K562 (cell line): ENCODE data around the gene LAPTM5. TPM values are rescaled to one million over a fixed set of nuclear protein-coding genes. Genes with fewer than 3 reads are reported as not detected.

ENCODE experiments used
- BRD9 ChIP-seq: fragments of 450-650 bp; IDR thresholded peaks from 2 replicates; pipeline ENCODE4 v1.6.1; 2018; ENCODE audit warnings: low read depth; ENCODE audit not compliant: partially characterized antibody
- HEY1 ChIP-seq: fragments of 250-450 bp; sonication (Bioruptor Pico); IDR thresholded peaks from 2 replicates; pipeline ENCODE4 v1.5.0; 2020; ENCODE audit warnings: mild to moderate bottlenecking, moderate library complexity, borderline replicate concordance
- HIVEP1 ChIP-seq: fragments of 250-450 bp; sonication (Bioruptor Pico); IDR thresholded peaks from 2 replicates; pipeline ENCODE4 v1.4.0; 2020; ENCODE audit warnings: mild to moderate bottlenecking
- HSF4 ChIP-seq: fragments of 250-450 bp; sonication (Bioruptor Pico); IDR thresholded peaks from 2 replicates; pipeline ENCODE4 v2.1.2; 2022; ENCODE audit warnings: mild to moderate bottlenecking, moderate library complexity, borderline replicate concordance
- KDM1A ChIP-seq, 2 experiments: fragments of 450-650 bp; IDR thresholded peaks; 2 replicates each; pipeline ENCODE4 v1.6.1; 2016; ENCODE audit warnings: mild to moderate bottlenecking in 2 of 2
- MTA1 ChIP-seq: fragments of 450-650 bp; IDR thresholded peaks from 2 replicates; pipeline ENCODE4 v1.6.1; 2017; ENCODE audit warnings: borderline replicate concordance
- MTA3 ChIP-seq: fragments of 450-650 bp; formaldehyde crosslinking; IDR thresholded peaks from 2 replicates; pipeline ENCODE4 v1.6.1; 2017; ENCODE audit warnings: mild to moderate bottlenecking, borderline replicate concordance
- MYC ChIP-seq, 2 experiments: fragments of 250-450 bp in 1 of 2; sonication (Bioruptor Pico) in 1 of 2; IDR thresholded peaks; 2 replicates each; pipeline versions ENCODE4 v1.5.1 to v1.6.1; 2012 to 2021; ENCODE audit warnings: low read depth in 2 of 2, borderline replicate concordance in 1 of 2, improper control_type of control experiment in 1 of 2, low read length in 1 of 2, mild to moderate bottlenecking in 1 of 2, moderate library complexity in 1 of 2
- NRF1 ChIP-seq, 2 experiments: fragments of 450-650 bp; IDR thresholded peaks in 1 of 2; conservative IDR thresholded peaks in 1 of 2; 2 replicates each; pipeline ENCODE4 v1.6.1; 2014; ENCODE audit warnings: mild to moderate bottlenecking in 2 of 2
- PBX2 ChIP-seq, 2 experiments: IDR thresholded peaks in 1 of 2; conservative IDR thresholded peaks in 1 of 2; 2 replicates each; pipeline ENCODE4 v1.6.1; 2016; ENCODE audit warnings: low read depth in 2 of 2, mild to moderate bottlenecking in 1 of 2, missing compliant biosample characterization in 1 of 2, missing genetic modification characterization in 1 of 2, moderate library complexity in 1 of 2
- RFX1 ChIP-seq: fragments of 450-650 bp; IDR thresholded peaks from 2 replicates; pipeline ENCODE4 v1.6.1; 2016; ENCODE audit warnings: mild to moderate bottlenecking, moderate library complexity
- ZBTB17 ChIP-seq: fragments of 450-650 bp; formaldehyde crosslinking; IDR thresholded peaks from 2 replicates; pipeline ENCODE4 v1.4.0; 2020; ENCODE audit warnings: mild to moderate bottlenecking
- ZC3H11A ChIP-seq: IDR thresholded peaks from 2 replicates; pipeline ENCODE4 v1.6.1; 2012; ENCODE audit warnings: low read depth, low read length, improper control_type of control experiment
- ZFP30 ChIP-seq: fragments of 250-450 bp; sonication (Bioruptor Pico); IDR thresholded peaks from 2 replicates; pipeline ENCODE4 v1.8.0; 2022; ENCODE audit warnings: moderate library complexity, mild to moderate bottlenecking, inconsistent platforms, borderline replicate concordance
- ZMIZ1 ChIP-seq, 2 experiments: fragments of 150-350 bp in 1 of 2; IDR thresholded peaks; 2 replicates each; pipeline ENCODE4 v1.6.1; 2012 to 2016; ENCODE audit warnings: low read depth in 2 of 2, low read length in 2 of 2, mild to moderate bottlenecking in 1 of 2, moderate library complexity in 1 of 2
- ZNF507 ChIP-seq: conservative IDR thresholded peaks from 2 replicates; pipeline ENCODE4 v1.6.1; 2017; ENCODE audit warnings: missing genetic modification characterization, missing compliant biosample characterization
- ZNF75A ChIP-seq: fragments of 450-650 bp; formaldehyde crosslinking; IDR thresholded peaks from 2 replicates; pipeline ENCODE4 v1.4.0; 2020; ENCODE audit warnings: mild to moderate bottlenecking
- ZNF766 ChIP-seq: fragments of 200-800 bp; sonication (Bioruptor generic); conservative IDR thresholded peaks from 2 replicates; pipeline ENCODE4 v1.6.1; 2016; ENCODE audit warnings: missing genetic modification characterization, missing compliant biosample characterization
- polyA plus RNA-seq, 8 experiments: library from polyadenylated mRNA; depleted of rRNA in 4 of 8; stranded (reverse) in 5 of 8; unstranded in 3 of 8; fragments of >200 nt; fragmentation: Nextera tagmentation in 2 of 8; fragmentation: Illumina TruSeq in 1 of 8; extraction: Ambion mirVana in 2 of 8; extraction: Trizol in 1 of 8; gene quantifications; 2 replicates each; pipeline versions ENCODE4 v1.2.1 to v1.2.3, GENCODE V29; 2011 to 2014; ENCODE audit warnings: inconsistent platforms in 1 of 8, missing spikeins in 1 of 8
- total RNA-seq, 7 experiments: library from RNA; depleted of rRNA in 6 of 7; stranded (reverse); fragments of >200 nt in 6 of 7; fragmentation: Illumina TruSeq in 2 of 7; extraction: Trizol in 2 of 7; gene quantifications; 2 replicates each; pipeline versions ENCODE4 v1.2.1 to v1.2.3, GENCODE V29; 2011 to 2021; ENCODE audit warnings: low replicate concordance in 1 of 7
- TF ChIP-seq, protein P1 (sequence below): fragments of 250-450 bp; sonication (Bioruptor Pico); IDR thresholded peaks from 2 replicates; pipeline ENCODE4 v1.8.0; 2021; ENCODE audit warnings: moderate library complexity, mild to moderate bottlenecking, inconsistent platforms

The LAPTM5 gene
- total and polyA plus RNA-seq, 9 of the 15 experiments (the other 6 are each of a cell fraction or from before 2014, with no cell fraction given) = 2.4 to 47.3 (median 20.3) TPM

- TF ChIP-seq ZNF507 (no peak), KDM1A (IDR thresholded peaks at IDR 0.05) (no peak), ZMIZ1 (IDR thresholded peaks at IDR 0.05; ENCODE audit: low read depth in 2 of 2, low read length in 2 of 2) (no peak), MYC (IDR thresholded peaks at IDR 0.05; ENCODE audit: low read depth, low read length) (no peak), MYC (CRISPR knock-in tag; IDR thresholded peaks at IDR 0.05; ENCODE audit: borderline replicate concordance, low read depth) (0 out of 2 replicates have a peak, but pooled peaks have one; percentile 27), RFX1 (no peak), HSF4 (CRISPR knock-in tag) (no peak), ZNF766 (CRISPR knock-in tag) (peak; percentile 50), PBX2 (CRISPR knock-in tag; IDR thresholded peaks at IDR 0.05; ENCODE audit: low read depth) (no peak), PBX2 (tag; conservative IDR thresholded peaks at IDR 0.05; ENCODE audit: low read depth) (no peak), ZNF75A (CRISPR knock-in tag) (no peak), ZFP30 (CRISPR knock-in tag) (no peak), BRD9 (no peak), MTA1 (no peak), ZBTB17 (CRISPR knock-in tag) (0 out of 2 replicates have a peak, but pooled peaks have one; percentile 31), HEY1 (CRISPR knock-in tag) (no peak), MTA3 (no peak), ZC3H11A (no peak), NRF1 (conservative IDR thresholded peaks at IDR 0.05 in 1 of 2, IDR thresholded peaks at IDR 0.05 in 1 of 2) (no peak), HIVEP1 (CRISPR knock-in tag) (no peak)
- TF ChIP-seq, protein P1, sequence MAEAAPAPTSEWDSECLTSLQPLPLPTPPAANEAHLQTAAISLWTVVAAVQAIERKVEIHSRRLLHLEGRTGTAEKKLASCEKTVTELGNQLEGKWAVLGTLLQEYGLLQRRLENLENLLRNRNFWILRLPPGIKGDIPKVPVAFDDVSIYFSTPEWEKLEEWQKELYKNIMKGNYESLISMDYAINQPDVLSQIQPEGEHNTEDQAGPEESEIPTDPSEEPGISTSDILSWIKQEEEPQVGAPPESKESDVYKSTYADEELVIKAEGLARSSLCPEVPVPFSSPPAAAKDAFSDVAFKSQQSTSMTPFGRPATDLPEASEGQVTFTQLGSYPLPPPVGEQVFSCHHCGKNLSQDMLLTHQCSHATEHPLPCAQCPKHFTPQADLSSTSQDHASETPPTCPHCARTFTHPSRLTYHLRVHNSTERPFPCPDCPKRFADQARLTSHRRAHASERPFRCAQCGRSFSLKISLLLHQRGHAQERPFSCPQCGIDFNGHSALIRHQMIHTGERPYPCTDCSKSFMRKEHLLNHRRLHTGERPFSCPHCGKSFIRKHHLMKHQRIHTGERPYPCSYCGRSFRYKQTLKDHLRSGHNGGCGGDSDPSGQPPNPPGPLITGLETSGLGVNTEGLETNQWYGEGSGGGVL (CRISPR knock-in tag) = no peak
Measured at GRCh38 chr1:30763651-30764248, 6.2 kb upstream of the LAPTM5 start (continued).
